ENCODE results near the gene STEAP1. TPM values are rescaled to one million over a fixed set of nuclear protein-coding genes. Genes with fewer than 3 reads are reported as not detected.

Gene STEAP1
- total RNA-seq, 1 experiment from 2014 or later, result 213 TPM

GRCh38 chr7:90188281-90188680 is 34.0 kb downstream of the STEAP1 start:
- Histone ChIP-seq H3K27me3 (replicated peaks; ENCODE audit: insufficient read depth, low read depth, low read length, poor library complexity) (no peaks in the 10 kb centered on the region), H3K9me3 (ENCODE audit: low read depth, low read length, poor library complexity, severe bottlenecking) (peaks cover 30% of the 10 kb centered on the region), H3K27ac (ENCODE audit: low read depth, low read length, poor library complexity, severe bottlenecking) (no peak overlapping the region), H3K4me3 (ENCODE audit: low read depth, low read length, poor library complexity, severe bottlenecking) (no peak overlapping the region), H3K36me3 (ENCODE audit: insufficient read depth, low read length, poor library complexity, severe bottlenecking) (peaks cover 5% of the 10 kb centered on the region), H3K4me1 (ENCODE audit: insufficient read depth, low read length, poor library complexity, severe bottlenecking) (no peaks in the 10 kb centered on the region)
- CTCF ChIA-PET, result no interaction called here
- TF ChIP-seq EZH2 (IDR thresholded peaks at IDR 0.05; ENCODE audit: borderline replicate concordance, low read depth, low read length, poor library complexity, severe bottlenecking), result no peak
- TF ChIP-seq, protein P1, sequence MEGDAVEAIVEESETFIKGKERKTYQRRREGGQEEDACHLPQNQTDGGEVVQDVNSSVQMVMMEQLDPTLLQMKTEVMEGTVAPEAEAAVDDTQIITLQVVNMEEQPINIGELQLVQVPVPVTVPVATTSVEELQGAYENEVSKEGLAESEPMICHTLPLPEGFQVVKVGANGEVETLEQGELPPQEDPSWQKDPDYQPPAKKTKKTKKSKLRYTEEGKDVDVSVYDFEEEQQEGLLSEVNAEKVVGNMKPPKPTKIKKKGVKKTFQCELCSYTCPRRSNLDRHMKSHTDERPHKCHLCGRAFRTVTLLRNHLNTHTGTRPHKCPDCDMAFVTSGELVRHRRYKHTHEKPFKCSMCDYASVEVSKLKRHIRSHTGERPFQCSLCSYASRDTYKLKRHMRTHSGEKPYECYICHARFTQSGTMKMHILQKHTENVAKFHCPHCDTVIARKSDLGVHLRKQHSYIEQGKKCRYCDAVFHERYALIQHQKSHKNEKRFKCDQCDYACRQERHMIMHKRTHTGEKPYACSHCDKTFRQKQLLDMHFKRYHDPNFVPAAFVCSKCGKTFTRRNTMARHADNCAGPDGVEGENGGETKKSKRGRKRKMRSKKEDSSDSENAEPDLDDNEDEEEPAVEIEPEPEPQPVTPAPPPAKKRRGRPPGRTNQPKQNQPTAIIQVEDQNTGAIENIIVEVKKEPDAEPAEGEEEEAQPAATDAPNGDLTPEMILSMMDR (conservative IDR thresholded peaks at IDR 0.05; ENCODE audit: low read depth, low read length), result no peak
- no peak for DNase-seq (ENCODE audit: low spot score)
- intact Hi-C loops (cut with micrococcal nuclease; ENCODE audit: unreplicated experiment), result no loop called here
- POLR2A ChIA-PET (ENCODE audit: low non-redundant PET), result interaction anchor here (0.5 kb wide), 1 partner anchor 11 kb away, joined by 9 read pairs; no protein-coding TSS in a partner anchor
- BruUV-seq (replicated peaks), result no TSS peak

GRCh38 chr7:90190995-90191394 is 36.7 kb downstream of the STEAP1 start:
- Histone ChIP-seq H3K9me3 (ENCODE audit: low read depth, low read length, poor library complexity, severe bottlenecking) (peaks cover 30% of the 10 kb centered on the region), H3K4me1 (ENCODE audit: insufficient read depth, low read length, poor library complexity, severe bottlenecking) (no peaks in the 10 kb centered on the region), H3K27ac (ENCODE audit: low read depth, low read length, poor library complexity, severe bottlenecking) (no peak overlapping the region), H3K27me3 (replicated peaks; ENCODE audit: insufficient read depth, low read depth, low read length, poor library complexity) (no peaks in the 10 kb centered on the region), H3K36me3 (ENCODE audit: insufficient read depth, low read length, poor library complexity, severe bottlenecking) (peaks cover 5% of the 10 kb centered on the region), H3K4me3 (ENCODE audit: low read depth, low read length, poor library complexity, severe bottlenecking) (no peak overlapping the region)
- intact Hi-C loops (cut with micrococcal nuclease; ENCODE audit: unreplicated experiment), result no loop called here
- POLR2A ChIA-PET (ENCODE audit: low non-redundant PET), result no interaction called here
- no TSS peak for BruUV-seq (replicated peaks)
- CTCF ChIA-PET, result no interaction called here
- TF ChIP-seq, protein P1 (conservative IDR thresholded peaks at IDR 0.05; ENCODE audit: low read depth, low read length), result no peak
- TF ChIP-seq EZH2 (IDR thresholded peaks at IDR 0.05; ENCODE audit: borderline replicate concordance, low read depth, low read length, poor library complexity, severe bottlenecking), result no peak
- no peak for DNase-seq (ENCODE audit: low spot score)

- no peak for DNase-seq (ENCODE audit: low spot score)
- Histone ChIP-seq H3K4me1 (ENCODE audit: insufficient read depth, low read length, poor library complexity, severe bottlenecking) (no peaks in the 10 kb centered on the region), H3K9me3 (ENCODE audit: low read depth, low read length, poor library complexity, severe bottlenecking) (peaks cover 30% of the 10 kb centered on the region), H3K27me3 (replicated peaks; ENCODE audit: insufficient read depth, low read depth, low read length, poor library complexity) (no peaks in the 10 kb centered on the region), H3K27ac (ENCODE audit: low read depth, low read length, poor library complexity, severe bottlenecking) (no peak overlapping the region), H3K4me3 (ENCODE audit: low read depth, low read length, poor library complexity, severe bottlenecking) (no peak overlapping the region), H3K36me3 (ENCODE audit: insufficient read depth, low read length, poor library complexity, severe bottlenecking) (peaks cover 5% of the 10 kb centered on the region)
- CTCF ChIA-PET, result no interaction called here
- no TSS peak for BruUV-seq (replicated peaks)
- intact Hi-C loops (cut with micrococcal nuclease; ENCODE audit: unreplicated experiment), result no loop called here
- POLR2A ChIA-PET (ENCODE audit: low non-redundant PET), result no interaction called here
- TF ChIP-seq EZH2 (IDR thresholded peaks at IDR 0.05; ENCODE audit: borderline replicate concordance, low read depth, low read length, poor library complexity, severe bottlenecking), result no peak
- TF ChIP-seq, protein P1 (conservative IDR thresholded peaks at IDR 0.05; ENCODE audit: low read depth, low read length), result no peak
Observed at GRCh38 chr7:90191648-90192047, 37.4 kb downstream of the STEAP1 start.
